Kidney tubule cell (primary cell): ENCODE data around the gene VWC2.

Source experiments
- DNase-seq: peaks from one replicate; pipeline ENCODE4 v3.0.0-alpha.2; 2018; ENCODE audit warnings: low spot score

Gene VWC2

DNA sequence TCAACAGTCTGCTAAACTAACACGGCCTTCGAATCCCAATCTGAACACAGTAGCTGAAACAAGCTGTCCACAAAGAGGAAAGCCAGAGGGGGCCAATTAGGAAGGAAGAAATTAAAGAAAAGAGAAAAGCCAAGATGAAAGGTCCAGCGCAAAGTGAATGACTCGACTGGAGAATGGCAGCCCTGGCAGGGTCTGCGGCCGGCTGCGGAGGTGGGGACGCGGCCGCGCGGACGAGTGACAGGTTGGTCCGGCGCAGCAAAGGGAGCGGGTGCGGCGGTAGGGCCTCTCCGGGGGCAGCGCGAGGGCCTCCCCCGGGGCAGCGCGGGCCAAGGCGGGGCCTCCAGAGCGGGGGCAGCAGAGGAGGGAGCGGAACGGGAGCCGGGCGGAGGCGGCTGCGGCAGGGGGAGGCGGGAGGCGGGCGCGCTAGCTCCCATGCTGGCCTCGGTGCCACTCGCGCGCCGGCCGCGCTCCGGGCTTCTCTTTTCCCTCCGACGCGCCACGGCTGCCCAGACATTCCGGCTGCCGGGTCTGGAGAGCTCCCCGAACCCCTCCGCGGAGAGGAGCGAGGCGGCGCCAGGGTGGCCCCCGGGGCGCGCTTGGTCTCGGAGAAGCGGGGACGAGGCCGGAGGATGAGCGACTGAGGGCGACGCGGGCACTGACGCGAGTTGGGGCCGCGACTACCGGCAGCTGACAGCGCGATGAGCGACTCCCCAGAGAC is at the start of gene VWC2:
Gene VWC2 (plus strand): TSS at position 421 of the 718 bp plus-strand sequence. CDS start 1,798 bp downstream, outside the sequence.
- no peak for DNase-seq

DNA sequence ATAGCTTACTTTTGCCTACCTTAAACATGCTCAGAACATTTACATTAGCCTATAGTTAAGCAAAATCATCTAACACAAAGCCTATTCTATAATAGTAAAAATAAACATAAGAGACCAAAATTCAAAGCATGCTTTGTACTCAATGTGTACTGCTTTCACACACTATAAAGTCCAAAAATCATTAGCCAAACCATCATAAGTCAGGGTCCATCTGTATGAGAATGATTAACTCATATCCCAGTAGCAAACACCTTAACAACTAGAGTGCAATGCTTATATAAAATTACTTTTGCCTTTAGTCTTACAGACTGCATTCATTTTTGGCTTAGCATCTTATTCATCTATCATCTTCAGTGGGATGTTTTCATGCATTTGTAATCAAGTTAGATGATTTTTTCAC is 49.4 kb upstream of the VWC2 start:
- DNase-seq, result no peak

DNA sequence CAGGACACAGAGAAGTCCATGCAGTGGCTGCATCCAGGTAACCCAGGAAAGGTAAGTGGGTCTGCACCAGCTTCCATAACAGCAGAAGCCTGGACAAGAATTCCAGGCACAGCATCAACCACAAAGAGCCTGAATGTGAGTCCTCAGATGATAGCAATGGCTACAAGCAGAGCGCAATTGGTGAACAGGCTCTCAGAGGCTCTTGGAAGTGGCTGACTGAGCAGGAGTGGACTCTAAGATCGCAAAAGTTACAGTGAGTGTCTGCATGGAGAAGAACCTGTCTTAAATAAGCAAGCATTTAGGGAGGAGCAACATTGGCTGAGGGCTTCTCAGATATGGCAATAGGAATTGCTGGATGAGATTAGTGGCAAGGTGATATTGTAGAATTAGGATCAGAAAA is 41.6 kb upstream of the VWC2 start:
- no peak for DNase-seq

DNA sequence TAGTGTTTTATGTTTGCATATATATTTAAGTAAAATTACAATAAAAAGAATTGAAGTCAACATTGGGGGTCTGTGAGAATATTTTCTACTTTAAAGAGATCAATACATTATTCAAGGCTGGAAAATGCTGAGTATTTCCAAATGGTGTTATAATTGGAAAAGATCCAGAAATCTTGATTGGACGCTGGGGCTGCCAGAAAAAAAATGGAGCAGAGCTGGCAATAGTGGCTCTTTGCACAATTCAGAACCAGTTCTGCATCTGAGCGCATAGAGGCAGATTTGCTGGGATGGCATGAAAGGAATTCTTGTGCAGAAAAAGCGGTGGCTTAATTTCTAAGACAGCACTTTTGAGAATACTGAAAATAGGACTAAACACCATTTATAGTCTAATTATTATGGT is 10.8 kb upstream of the VWC2 start:
- DNase-seq, result no peak

DNA sequence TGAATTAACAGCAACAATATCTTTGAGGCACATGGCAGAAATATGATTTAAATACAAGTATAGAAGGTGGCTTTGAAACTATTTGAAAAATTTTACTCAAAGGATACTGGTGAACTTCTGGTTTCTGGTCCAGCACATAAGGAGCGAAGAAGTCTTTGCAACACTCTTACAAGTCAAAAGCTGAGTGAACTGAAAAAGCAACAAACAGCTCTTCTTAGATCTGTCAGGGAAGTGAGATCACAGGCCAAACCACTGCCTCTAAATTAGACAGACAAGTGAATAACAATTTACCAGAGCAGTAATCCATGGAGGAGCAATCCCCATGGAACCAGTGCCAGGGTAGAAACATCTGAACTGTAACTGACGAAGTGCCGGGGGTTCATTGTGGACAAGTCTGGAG is 9.6 kb upstream of the VWC2 start:
- no peak for DNase-seq

DNA sequence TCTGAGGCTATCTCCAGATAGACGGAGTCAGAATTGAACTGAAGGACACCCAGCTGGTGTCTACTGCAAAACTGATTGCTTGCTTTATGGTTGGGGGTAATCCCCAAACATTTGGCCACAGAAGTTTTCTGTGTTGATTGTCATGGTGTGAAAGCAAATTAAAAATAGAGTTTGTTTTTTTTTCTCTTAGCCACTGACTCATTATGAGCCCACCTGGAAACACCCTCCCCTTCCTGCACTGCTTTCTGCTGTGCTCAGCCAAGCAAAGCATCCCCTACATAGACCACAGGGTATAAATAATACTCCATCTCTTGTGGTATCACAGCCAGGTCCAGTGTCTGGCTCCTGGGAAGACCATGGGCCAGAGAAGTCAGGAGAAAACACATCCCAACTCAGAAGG is 6.5 kb upstream of the VWC2 start:
- peak; percentile 30 for DNase-seq

DNA sequence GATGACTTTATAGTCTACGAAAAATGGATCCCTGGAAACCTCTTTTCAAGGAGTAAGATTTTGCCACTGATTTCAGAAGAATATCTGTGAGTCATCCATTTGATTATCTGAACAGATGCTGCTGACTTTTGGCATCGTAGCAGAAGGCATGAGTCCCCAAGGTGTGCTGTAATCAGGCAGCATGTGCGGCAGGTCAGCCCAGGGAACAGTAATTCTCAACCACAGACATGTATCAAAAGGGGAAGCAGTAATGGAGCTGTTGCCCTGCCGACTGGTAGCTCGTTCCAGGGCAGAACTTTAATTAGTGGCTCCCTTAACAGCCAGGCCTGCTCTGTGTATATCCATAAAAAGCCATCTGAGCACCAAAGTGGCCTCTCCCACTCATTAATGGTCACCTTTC is 5.7 kb upstream of the VWC2 start:
- DNase-seq, result no peak

DNA sequence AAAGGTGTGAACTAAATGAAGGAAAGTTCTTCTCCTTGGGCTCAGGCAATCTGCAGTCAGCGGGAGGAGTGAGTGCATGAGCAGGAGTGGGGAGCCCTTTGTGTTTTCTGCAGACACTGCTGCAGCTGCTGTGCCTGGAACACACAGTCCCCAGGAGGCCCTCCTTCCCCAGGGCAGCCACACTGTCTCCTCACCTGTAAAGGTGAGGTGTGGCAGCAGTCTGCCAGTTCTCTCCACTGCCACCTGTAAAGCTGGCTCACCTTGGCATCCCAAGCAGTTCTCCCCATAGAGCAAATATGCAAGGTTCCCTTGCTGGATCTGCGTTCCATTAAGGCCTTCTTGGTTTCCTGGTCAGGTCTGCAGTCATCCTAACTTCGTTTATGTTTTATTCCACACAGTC is 5.2 kb upstream of the VWC2 start:
- no peak for DNase-seq

DNA sequence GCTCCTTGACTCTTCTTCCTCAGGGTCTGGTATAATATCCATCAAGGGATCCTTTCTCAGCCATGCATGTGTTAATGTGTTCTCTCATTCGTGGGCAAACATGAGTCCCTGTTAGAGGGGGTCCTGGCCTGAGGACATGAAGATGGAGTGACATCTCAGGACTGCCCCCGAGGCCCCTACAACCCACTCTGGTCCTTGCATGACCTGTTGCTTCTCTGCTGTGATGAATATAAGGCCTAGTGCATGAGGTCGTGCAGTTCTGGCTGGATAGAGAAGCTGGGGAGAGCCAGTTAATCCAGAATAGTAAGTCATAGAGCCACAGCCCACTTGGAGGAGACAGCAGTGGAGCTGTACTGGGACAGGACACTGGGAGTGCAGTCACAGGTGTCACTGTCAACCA is 4.6 kb upstream of the VWC2 start:
- DNase-seq, result no peak

DNA sequence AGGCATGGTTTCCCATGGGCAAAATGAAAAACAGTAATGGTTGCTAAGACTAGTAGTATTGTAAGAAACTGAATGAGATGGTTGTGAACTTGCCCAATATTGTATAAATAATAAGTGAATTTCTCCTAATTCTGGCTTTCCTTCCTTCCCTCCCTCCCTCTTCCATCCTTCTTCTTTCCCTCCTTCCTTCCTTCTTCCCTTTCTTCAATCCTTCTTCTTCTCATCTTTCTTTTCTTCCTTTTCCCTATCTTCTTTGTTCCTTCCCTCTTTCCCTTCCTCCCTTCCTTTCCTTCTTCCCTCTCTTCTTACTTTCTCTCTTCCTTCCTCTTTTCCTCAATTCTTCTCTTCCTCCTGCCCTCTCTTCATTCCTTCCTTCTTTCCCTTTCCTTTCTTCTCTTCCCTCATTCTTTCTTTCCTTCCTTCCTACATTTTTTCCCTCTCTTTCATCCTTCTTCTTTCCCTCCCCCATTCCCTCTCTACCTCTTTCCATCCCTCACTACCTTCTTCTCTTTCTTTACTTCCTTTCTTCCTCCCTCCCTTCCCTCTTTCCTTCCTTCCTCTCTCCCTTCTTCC is 4.1 kb upstream of the VWC2 start:
- DNase-seq, result no peak

DNA sequence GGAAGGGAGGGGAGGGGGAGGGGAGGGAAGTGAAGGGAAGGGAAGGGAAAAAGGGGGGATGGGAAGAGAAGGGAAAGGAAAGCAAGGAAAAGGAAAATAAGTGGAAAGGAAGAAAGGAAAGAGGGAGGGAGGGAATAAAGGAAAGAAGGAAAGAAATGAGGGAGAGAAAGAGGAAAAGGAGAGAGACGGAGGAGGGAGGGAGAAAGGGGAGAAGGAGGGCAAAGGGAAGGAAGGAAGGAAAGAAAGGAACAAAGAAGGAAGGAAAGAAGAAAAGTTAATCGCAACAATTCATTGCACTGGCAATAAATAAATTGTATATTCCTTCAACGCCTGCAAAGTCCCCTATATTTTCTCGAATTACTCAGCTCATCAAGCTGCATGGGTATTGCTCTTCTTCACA is 2.6 kb upstream of the VWC2 start:
- DNase-seq, result no peak

DNA sequence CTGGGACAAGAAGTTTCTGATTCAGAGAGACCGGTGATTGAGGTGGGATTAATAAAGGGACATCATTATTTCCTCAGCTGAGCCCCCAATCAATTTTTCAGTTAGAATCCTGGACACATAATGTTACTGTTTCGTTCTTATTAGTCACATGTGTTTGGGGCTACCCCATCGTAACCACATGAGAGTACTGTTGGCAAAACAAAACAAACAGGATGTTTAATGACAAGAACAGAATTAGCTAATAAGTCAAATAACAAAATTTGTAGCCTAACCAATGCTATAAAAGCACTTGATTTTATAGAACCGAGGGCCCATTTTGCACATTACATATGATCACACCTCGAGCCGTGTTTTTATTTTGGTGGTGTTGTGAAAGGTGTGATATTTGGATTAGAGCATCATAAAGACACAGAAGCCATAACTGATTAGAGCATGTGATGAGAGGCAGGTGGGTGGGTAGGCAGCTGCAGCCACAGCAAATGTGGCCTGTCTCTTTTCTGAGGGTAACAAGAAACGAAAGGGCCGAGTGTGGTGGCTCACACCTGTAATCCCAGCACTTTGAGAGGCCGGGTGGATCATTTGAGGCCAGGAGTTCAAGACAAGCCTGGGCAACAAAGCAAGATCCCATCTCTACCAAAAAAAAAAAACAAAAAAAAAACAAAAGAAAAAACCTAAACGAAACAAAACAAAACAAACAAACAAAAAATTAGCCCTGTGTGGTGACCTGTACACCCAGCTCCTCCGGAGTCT is 1.8 kb upstream of the VWC2 start:
- no peak for DNase-seq

DNA sequence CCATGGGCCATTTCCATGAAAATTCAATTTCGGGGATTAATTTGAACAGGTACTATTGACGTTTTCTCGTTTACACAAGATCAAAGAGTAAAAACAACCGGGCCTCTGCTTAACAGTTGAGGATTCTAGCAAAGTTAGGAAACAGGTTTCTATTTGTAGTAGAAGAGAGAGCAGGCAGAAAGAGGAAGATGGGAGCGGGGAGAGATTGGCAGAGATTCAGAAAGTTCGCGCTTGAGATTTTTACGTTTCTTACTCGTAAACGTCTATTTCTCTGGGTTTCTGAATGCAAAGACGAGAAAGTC is 571 bp upstream of the VWC2 start:
- no peak for DNase-seq

DNA sequence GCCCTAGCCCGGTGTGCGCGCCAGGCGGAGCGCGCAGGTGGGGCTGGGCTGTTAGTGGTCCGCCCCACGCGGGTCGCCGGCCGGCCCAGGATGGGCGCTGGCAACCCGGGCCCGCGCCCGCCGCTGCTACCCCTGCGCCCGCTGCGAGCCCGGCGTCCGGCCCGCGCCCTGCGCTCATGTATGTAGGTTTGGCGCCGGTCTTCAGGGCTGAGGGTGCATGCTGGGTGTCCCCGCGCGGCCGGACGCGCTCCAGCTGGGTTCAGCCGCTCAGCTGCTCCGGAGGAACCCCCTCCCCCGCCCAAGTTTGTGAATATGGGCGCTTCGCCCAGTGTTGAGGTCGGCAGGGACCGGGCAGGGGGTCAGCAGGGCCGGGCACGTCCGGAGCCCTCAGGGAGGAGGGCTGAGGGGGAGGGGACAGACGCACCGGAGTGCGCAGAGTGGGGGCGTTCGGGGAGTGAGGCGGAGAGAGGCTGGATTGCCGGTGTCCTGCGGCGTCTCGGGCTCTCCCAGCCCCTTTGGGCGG is 559 bp downstream of the VWC2 start:
- DNase-seq, result no peak

DNA sequence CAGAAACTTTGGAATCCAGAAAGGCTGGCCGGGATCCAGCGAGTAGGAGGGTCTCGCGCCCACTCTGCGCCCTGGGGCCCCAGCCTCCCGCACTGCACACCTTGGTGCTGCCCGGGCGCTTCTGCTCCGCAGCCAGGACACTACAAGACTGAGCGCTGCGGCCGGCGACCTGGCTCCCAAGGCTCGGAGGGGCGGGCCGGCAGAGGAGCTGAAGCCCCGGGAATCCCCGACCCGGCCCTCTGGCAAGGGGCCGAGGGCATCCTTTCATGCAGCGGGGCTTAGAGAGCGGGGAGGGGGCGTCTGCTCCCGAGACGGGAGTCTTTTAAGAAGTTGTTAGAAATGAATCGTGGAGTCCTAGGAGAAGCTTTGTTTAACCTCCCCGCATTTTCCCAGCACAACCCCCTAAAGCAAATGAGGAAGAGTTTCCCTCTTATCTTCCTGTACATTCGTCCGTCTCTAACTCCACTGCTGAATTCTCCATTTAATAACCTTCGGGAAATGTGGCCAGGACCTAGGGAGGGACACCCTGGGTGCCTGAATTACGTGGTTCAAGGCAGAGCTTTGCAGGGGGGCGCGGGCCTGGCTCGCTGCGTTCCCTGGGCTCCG is 1.1 kb downstream of the VWC2 start:
- no peak for DNase-seq

DNA sequence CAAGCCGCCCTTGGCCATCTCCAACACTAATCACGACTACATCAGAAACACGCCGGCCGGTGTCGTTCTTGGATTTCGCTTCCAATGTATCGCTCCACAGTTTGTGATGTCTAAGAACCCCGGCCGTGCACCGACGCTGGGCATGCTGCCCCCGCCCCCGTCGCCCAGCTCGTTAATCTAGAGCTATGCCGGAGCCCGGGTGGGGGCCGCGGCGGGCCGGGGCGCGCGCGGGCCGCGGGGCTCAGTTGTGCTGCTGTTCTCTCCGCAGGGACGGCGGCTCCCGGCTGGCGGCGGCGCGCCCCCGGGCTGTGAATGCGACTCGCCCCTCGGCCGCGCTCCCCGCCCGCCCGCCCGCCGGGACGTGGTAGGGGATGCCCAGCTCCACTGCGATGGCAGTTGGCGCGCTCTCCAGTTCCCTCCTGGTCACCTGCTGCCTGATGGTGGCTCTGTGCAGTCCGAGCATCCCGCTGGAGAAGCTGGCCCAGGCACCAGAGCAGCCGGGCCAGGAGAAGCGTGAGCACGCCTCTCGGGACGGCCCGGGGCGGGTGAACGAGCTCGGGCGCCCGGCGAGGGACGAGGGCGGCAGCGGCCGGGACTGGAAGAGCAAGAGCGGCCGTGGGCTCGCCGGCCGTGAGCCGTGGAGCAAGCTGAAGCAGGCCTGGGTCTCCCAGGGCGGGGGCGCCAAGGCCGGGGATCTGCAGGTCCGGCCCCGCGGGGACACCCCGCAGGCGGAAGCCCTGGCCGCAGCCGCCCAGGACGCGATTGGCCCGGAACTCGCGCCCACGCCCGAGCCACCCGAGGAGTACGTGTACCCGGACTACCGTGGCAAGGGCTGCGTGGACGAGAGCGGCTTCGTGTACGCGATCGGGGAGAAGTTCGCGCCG is 1.9 kb downstream of the VWC2 start:
- DNase-seq, result peak; percentile 13

DNA sequence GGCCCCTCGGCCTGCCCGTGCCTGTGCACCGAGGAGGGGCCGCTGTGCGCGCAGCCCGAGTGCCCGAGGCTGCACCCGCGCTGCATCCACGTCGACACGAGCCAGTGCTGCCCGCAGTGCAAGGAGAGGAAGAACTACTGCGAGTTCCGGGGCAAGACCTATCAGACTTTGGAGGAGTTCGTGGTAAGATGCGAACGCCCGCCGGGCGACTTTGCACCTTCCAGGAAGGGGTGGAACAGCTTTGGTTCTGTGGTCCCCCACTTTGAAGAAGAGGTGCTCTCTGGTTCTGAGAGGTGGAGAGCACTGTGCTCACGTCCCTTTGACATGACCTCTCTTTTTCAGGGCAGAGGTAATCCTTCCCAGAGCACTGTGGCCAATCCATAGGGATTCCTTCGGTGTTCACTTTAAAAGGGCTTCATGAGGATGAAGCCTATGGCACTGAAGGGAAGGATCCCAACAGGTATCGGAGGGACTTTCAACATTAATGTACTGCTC is 2.6 kb downstream of the VWC2 start:
- no peak for DNase-seq

DNA sequence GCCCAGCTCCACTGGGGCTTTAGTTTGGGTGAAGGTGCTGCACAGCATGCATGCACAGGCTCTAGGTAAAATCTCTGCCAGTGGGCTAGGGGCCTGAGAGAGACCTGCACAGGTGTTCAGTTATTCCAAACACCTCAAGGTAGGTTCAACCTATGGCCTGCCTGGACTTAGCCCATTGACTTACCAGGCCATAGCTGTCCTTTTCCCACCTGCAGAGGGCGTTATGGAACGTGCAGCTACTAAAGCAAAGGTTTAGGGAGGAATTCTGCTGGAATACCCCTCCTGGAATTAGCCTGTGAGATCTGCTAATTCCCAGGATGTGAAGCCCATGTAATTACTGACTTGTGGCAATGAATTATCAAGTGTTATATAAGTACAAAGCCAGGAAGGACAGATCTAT is 3.6 kb downstream of the VWC2 start:
- DNase-seq, result peak; percentile 34

DNA sequence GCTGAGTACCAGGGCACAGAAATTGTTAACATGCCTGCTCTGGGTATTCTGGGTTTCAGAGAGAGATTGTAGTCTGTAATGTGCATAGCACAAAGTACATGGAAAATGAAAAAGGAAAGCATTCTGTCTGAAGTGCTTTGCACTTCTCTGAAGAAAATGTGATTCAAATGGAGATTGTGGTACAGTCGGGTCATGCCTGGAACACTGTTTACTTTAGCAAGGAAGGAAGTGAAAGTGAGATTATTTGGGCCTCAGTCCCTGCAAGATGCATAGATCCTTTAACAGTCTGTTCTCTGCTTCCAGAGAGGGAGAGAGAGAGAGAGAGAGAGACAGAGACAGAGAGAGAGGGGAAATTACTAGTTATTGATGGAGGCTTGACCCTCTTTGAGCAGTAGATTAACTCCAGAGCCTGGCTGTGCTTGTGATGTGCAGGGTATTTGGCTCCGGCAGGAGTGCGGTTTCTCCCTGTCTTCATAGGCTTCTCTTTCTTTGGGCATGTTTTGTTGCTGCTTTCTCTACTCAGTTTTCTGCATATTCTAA is 5.4 kb downstream of the VWC2 start:
- no peak for DNase-seq

DNA sequence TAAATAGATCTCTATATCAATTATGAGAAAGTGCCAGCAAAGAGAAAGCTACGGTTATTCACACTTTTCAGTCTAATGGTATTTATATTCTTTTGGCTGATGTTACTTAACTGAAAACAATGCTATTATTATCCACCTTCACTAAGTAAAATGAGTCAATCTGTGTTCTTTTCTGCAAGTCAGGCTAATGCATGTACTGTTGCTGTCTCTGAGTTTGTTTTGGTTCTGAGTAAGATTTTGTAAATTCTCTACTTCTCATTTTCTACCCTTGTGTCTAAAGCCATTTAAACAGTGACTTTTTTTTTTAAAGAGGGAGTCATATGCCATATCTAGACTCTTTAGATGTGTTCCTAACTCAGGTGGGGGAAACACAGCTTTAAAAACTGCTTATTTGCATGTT is 7.5 kb downstream of the VWC2 start:
- DNase-seq, result no peak

DNA sequence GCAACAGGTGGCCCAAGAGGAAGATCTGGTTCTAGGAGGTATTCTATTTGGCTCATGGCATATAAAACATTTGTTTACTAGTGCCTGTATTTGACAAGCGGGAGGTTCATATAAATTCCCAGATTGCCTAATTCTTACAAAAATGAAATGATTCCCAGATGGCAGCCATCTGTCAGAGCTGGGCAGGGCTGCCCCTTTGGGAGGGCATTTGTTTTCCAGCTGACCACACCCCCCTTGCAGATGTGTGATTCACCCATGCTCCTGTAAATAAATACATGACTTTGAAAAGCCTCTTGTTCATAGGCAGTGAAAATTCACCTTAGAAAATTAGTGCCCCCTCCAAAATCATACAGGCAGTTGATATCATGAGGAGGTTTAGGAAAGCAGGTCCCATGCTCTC is 8.6 kb downstream of the VWC2 start:
- DNase-seq, result no peak

DNA sequence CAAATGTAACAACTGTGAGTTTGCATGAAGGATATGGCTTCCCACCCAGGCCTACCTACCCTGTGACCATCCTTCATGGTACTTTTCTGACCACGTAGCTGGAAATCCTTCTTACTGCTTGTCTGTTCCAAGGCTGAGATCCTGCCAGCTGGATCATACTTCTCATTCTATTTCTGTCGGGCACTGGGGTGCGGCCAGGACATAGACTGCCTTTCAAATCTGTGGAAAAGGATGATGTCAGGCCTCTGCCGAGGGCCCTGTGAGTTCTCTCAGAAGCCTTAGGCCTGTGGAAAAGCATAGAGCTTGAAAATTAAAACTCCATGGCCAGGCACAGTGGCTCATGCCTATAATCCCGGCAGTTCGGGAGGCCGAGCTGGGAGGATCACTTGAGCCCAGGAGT is 10.0 kb downstream of the VWC2 start:
- no peak for DNase-seq
